Superior temporal gyrus (tissue), 1 donor: ENCODE results near the gene LMX1B.
A peak's percentile ranks its signal among the peaks of the same experiment; 100 is the strongest.
"Not testable (repeated sequence)": the region's sequence is repeated elsewhere in the genome, so short reads cannot be mapped to it uniquely, and the experiment has no call there.

Experiments
- DNase-seq: peaks from one replicate; pipeline ENCODE4 v3.0.0-alpha.2; 2016; ENCODE audit errors: extremely low spot score

The LMX1B gene

GRCh38 chr9:126695701-126696400 is 82.1 kb downstream of the LMX1B start:
- no peak for DNase-seq

DNA sequence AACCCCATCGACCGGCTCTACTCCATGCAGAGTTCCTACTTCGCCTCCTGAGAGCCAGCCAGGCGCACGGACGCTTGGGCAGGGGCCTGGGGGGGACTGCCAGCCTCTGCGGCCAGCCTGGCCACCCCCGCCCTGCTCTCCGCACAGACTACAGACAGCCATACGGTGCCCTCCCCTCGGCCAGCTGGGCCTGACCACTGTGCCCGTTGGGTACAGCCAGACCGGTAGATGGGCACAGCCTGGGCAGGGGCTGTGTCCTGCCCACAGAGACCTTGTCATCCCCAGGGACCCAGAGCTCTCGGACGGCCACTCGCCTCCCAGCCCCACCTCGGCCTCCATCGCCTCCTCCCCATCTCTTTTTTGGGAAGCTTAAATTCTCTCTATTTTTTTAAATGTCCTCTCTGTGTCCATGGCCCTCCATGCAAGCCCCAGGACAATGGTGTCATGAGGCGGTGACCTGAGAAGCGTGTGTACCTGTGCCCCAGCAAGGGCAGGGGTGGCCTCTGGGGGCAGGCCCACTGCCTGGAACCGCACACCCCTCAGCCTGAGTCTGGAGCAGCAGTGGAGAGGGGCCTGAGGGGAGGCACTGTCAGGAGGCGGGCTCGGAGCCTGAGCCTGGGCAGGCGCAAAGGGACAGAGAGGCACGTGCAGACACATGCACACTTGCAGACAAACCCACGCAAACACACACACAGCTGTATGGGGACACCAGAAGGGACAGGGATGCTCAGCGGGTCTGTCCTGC is 82.8 kb downstream of the LMX1B start:
- DNase-seq = no peak

- DNase-seq = no peak
These were observed 83.6 kb downstream of the LMX1B start for GRCh38 chr9:126697330-126697729.

GRCh38 chr9:126698251-126698650 is 84.5 kb downstream of the LMX1B start:
- DNase-seq = no peak

GRCh38 chr9:126698756-126699155 is 85.0 kb downstream of the LMX1B start:
- DNase-seq = no peak

- DNase-seq = no peak
These were observed 85.7 kb downstream of the LMX1B start for GRCh38 chr9:126699401-126699881.

DNA sequence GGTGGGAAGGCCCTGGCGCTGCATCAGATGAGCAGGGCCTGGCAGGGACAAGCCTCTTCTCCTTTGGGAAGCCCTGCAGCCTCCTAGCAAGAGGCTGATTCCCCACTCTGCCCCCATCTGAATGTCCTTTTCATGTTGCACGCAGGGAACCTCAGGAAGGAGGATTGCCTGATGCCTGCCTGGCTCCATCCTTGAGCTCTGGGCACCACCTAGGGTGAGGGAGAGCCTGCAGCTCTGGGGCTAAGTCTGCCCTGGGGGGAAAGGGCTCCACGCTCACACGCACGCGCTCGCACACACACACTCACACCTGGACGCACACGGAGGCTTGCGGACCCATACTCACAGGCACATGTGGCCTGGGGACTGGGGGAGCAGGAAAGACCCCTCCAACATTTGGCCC is 86.6 kb downstream of the LMX1B start:
- no peak for DNase-seq

- no peak for DNase-seq
These were observed 87.4 kb downstream of the LMX1B start for GRCh38 chr9:126700903-126701812.

DNA sequence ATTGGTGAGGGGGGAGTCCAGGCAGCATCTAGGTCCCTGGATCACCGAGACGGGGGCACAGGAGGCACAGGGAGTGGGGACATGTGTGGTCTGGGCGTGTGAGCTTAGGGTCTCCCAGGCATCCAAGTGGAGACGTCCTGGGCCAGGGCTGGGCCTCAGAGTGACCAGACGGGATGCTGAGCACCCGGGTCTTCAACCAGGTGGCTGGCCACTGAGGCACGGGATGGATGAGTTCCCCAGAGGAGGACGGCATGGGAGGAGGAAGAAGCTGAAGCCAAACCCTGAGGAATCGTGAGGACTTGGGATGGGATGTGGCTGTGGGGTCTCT is 88.0 kb downstream of the LMX1B start:
- no peak for DNase-seq

GRCh38 chr9:126702151-126703001 is 88.6 kb downstream of the LMX1B start:
- DNase-seq = no peak

GRCh38 chr9:126703002-126703865 is 89.5 kb downstream of the LMX1B start:
- no peak for DNase-seq

- DNase-seq = no peak
These were observed 90.1 kb downstream of the LMX1B start for GRCh38 chr9:126703866-126704156.

DNA sequence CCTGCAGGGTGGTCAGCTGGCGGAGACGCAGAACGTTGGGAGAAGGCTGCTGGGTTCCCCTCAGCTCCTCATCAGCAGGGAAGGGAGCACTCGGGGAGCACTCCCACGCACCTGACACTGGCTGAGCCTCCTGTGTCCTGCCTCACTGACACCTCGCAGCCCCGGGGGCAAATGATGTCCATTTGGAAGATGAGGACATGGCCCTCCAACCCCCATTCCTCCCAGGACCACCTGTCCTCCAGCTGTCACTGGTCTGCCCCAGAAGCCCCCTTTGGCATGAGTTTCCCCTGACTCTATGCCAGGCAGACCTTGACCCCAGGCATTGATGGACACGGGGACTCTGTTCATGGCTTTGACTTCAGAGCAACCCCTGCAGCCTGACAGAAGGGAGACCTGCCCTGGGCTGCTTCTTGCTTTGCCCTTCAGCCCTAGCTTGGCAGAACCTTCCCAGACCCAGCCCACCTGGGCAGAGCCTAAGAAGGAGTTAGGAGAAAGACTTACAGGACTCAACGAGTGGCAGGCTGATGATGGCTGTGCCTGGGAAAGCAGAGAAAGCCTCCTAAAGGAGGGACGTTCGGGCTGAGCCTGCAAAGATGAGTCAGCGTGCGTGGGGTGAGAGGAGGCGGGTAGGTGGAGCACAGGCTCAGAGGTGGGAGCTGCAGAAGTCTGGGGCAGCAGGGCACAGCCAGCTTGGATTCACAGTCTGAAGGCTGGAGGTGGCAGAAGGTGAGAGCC is 90.6 kb downstream of the LMX1B start:
- DNase-seq = peak; percentile 60

- DNase-seq = peak; percentile 83
These were observed 91.4 kb downstream of the LMX1B start for GRCh38 chr9:126704892-126705766.

GRCh38 chr9:126705767-126706697 is 92.3 kb downstream of the LMX1B start:
- DNase-seq = no peak

DNA sequence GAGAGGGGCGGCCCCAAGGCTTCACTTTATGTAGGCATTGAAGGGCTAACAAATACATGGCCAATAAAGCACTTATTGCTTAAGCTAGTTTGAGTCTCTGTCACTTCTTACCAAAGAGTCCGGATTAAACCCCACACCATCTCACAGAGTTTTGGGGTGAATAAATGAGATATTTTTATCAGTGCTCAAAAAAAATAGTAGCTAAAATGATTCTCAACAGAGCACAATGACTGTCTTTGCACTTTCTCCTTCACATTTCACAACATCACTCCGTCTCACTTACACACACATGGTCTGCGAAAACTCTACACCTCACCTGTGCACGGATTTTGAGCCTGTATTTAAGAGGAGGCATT is 92.9 kb downstream of the LMX1B start:
- no peak for DNase-seq

- DNase-seq = no peak
These were observed 93.4 kb downstream of the LMX1B start for GRCh38 chr9:126707083-126707482.

DNA sequence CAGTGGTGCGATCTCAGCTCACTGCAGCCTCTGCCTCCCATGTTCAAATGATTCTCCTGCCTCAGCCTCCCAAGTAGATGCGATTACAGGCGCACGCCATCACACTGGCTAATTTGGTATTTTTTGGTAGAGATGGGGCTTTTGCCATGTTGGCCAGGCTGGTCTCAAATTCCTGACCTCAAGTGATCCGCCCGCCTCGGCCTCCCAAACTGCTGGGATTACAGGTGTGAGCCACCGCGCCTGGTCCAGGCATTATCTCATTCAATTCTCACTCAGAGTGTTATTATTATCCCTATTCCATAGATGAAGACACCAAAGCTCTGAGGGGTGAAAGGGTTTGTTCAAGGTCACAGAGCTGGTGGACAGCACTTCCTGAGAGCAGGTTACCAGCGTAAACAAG is 94.0 kb downstream of the LMX1B start:
- DNase-seq = not testable (repeated sequence)
